Prostate gland (tissue), 2 donors: ENCODE results near the gene PLK5.

Source experiments
- CTCF ChIP-seq, 4 experiments: fragments of 200-600 bp in 2 of 4; fragments of 450-650 bp in 2 of 4; sonication (generic) in 2 of 4; IDR thresholded peaks; 1 replicate in 3 of 4; 2 replicates in 1 of 4; pipeline ENCODE4 v1.5.1; 2016 to 2019; ENCODE audit warnings: antibody characterized with exemption in 4 of 4, mild to moderate bottlenecking in 2 of 4, moderate library complexity in 2 of 4
- POLR2A ChIP-seq: fragments of 450-650 bp; IDR thresholded peaks from one replicate; pipeline ENCODE4 v1.6.1; 2016; ENCODE audit warnings: antibody characterized with exemption, mild to moderate bottlenecking
- POLR2AphosphoS5 ChIP-seq: sonication (generic); formaldehyde crosslinking; IDR thresholded peaks from one replicate; pipeline ENCODE4 v1.6.1; 2017; ENCODE audit warnings: antibody characterized with exemption

DNA sequence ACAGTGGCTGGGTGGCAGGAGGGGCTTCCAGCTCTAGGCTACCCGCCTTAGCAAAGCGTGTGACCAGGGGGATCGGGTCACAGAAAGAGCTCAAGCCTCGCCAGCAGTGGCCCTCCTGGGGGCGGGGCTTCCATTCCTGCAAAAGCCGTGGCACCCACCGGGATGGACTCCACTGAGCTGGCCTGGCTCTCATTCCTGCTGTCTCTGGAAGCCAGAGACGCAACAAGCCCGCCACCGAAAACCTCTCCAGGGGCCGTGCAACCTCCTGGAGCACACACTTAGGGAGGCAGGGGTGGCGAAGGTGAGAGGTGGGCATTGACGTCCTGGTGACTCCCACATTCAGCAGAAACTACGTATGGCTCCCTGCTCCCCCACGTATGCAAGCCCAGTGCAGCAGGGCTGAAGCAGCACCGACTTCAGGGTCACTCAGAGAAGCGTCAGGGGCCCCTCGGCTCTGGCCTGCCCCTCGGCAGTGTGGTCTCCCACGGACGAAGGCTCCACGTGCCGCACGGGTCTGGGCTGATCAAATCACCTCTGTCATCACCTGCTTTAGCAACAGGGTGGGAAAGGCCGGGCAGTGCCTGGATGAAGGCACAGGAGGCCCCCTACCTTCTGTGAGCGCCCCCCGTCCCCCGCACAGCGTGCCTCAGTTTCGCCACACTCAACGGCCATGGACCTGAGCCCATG is 48.0 kb upstream of the PLK5 start:
- no peak for TF ChIP-seq CTCF (IDR thresholded peaks at IDR 0.05)
- no peak for TF ChIP-seq POLR2A
- no peak for TF ChIP-seq POLR2AphosphoS5
